GM12872 (cell line): ENCODE results near the gene DENND2D.

ENCODE experiments used
- CTCF ChIP-seq: IDR thresholded peaks from 3 replicates; pipeline ENCODE4 v1.5.1; 2011; ENCODE audit warnings: low read depth, mild to moderate bottlenecking, low read length, moderate library complexity; ENCODE audit not compliant: insufficient read depth

The DENND2D gene

GRCh38 chr1:111199329-111199728 lies 1.1 kb downstream of the DENND2D start:
- no peak for TF ChIP-seq CTCF

- TF ChIP-seq CTCF: no peak
These were observed 1.6 kb downstream of the DENND2D start for GRCh38 chr1:111198836-111199235.

- TF ChIP-seq CTCF: peak; percentile 91
These were observed 2.7 kb downstream of the DENND2D start for GRCh38 chr1:111197598-111198284.

GRCh38 chr1:111196213-111196612 lies 4.2 kb downstream of the DENND2D start:
- no peak for TF ChIP-seq CTCF

GRCh38 chr1:111195002-111195684 lies 5.3 kb downstream of the DENND2D start:
- no peak for TF ChIP-seq CTCF

GRCh38 chr1:111193712-111194480 lies 6.5 kb downstream of the DENND2D start:
- TF ChIP-seq CTCF: no peak
